ENCODE data around the gene KAZN.

The KAZN gene

GRCh38 chr1:14742181-14742980 lies 143.9 kb downstream of the KAZN start:
- DNase-seq (ENCODE audit: low read depth in 2 of 2): no peak

GRCh38 chr1:14743368-14743767 lies 144.9 kb downstream of the KAZN start:
- DNase-seq (ENCODE audit: low read depth in 2 of 2): no peak

GRCh38 chr1:14745001-14745720 lies 146.7 kb downstream of the KAZN start:
- DNase-seq (ENCODE audit: low read depth in 2 of 2): no peak

- DNase-seq (ENCODE audit: low read depth in 2 of 2): no peak
These were observed 147.3 kb downstream of the KAZN start for GRCh38 chr1:14745789-14746188.

- DNase-seq (ENCODE audit: low read depth in 2 of 2): no peak
These were observed 147.9 kb downstream of the KAZN start for GRCh38 chr1:14746393-14746792.

- DNase-seq (ENCODE audit: low read depth in 2 of 2): no peak
These were observed 149.7 kb downstream of the KAZN start for GRCh38 chr1:14748151-14748550.

GRCh38 chr1:14748977-14749376 lies 150.5 kb downstream of the KAZN start:
- DNase-seq (ENCODE audit: low read depth in 2 of 2): no peak

- no peak for DNase-seq (ENCODE audit: low read depth in 2 of 2)
These were observed 152.0 kb downstream of the KAZN start for GRCh38 chr1:14750490-14750889.

GRCh38 chr1:14755518-14756252 lies 157.2 kb downstream of the KAZN start:
- DNase-seq (ENCODE audit: low read depth in 2 of 2): no peak

GRCh38 chr1:14756589-14757285 lies 158.3 kb downstream of the KAZN start:
- DNase-seq (ENCODE audit: low read depth in 2 of 2): no peak

GRCh38 chr1:14757286-14757625 lies 158.8 kb downstream of the KAZN start:
- DNase-seq (ENCODE audit: low read depth in 2 of 2): no peak

- DNase-seq (ENCODE audit: low read depth in 2 of 2): no peak
These were observed 160.7 kb downstream of the KAZN start for GRCh38 chr1:14759042-14759818.

GRCh38 chr1:14759843-14760242 lies 161.4 kb downstream of the KAZN start:
- no peak for DNase-seq (ENCODE audit: low read depth in 2 of 2)

- no peak for DNase-seq (ENCODE audit: low read depth in 2 of 2)
These were observed 162.3 kb downstream of the KAZN start for GRCh38 chr1:14760780-14761179.

GRCh38 chr1:14761291-14762153 lies 163.0 kb downstream of the KAZN start:
- no peak for DNase-seq (ENCODE audit: low read depth in 2 of 2)

- no peak for DNase-seq (ENCODE audit: low read depth in 2 of 2)
These were observed 165.5 kb downstream of the KAZN start for GRCh38 chr1:14763977-14764376.

- DNase-seq (ENCODE audit: low read depth in 2 of 2): no peak
These were observed 167.3 kb downstream of the KAZN start for GRCh38 chr1:14765773-14766172.

GRCh38 chr1:14767075-14767474 lies 168.6 kb downstream of the KAZN start:
- DNase-seq (ENCODE audit: low read depth in 2 of 2): no peak

- no peak for DNase-seq (ENCODE audit: low read depth in 2 of 2)
These were observed 170.3 kb downstream of the KAZN start for GRCh38 chr1:14768582-14769304.
